Activated CD4-positive, alpha-beta T cell treated with anti-CD3 and anti-CD28 coated beads, Interleukin-2, amount 10 ng/mL, durations not matched to agents 7 days and 5 days (primary cell): Measurements from ENCODE around the gene GATA3. TPM values are rescaled to one million over a fixed set of nuclear protein-coding genes. Genes with fewer than 3 reads are reported as not detected.
A peak's percentile ranks its signal among the peaks of the same experiment; 100 is the strongest.

ENCODE experiments used
- CTCF ChIA-PET: fragments of 350-600 bp; sonication (Branson Sonifier 250); formaldehyde crosslinking; loops from one replicate; lab custom pipeline; 2021; ENCODE audit warnings: antibody characterized with exemption; lab: Charles Lee
- POLR2A ChIA-PET: fragments of 350-600 bp; sonication (Branson Sonifier 250); formaldehyde crosslinking; loops from one replicate; lab custom pipeline; 2021; ENCODE audit warnings: antibody characterized with exemption; lab: Charles Lee
- DNase-seq: peaks from one replicate; pipeline ENCODE4 v3.0.0-alpha.2; 2020
- H3K27ac Mint-ChIP-seq: one replicate; pipeline ENCODE4 v1.8.0; 2021; ENCODE audit warnings: mild to moderate bottlenecking, moderate library complexity, mixed read lengths
- H3K27me3 Mint-ChIP-seq: one replicate; pipeline ENCODE4 v1.8.0; 2021; ENCODE audit warnings: mixed read lengths
- H3K36me3 Mint-ChIP-seq: one replicate; pipeline ENCODE4 v1.8.0; 2021; ENCODE audit warnings: low read depth, mixed read lengths
- H3K4me1 Mint-ChIP-seq: one replicate; pipeline ENCODE4 v1.8.0; 2021; ENCODE audit warnings: mixed read lengths
- H3K4me3 Mint-ChIP-seq: one replicate; pipeline ENCODE4 v1.8.0; 2021; ENCODE audit warnings: mild to moderate bottlenecking, moderate library complexity, mixed read lengths
- H3K9me3 Mint-ChIP-seq: one replicate; pipeline ENCODE4 v1.8.0; 2021; ENCODE audit warnings: mixed read lengths
- total RNA-seq, 2 experiments: library from RNA; stranded (reverse); gene quantifications; one replicate each; pipeline ENCODE4 v1.2.3, GENCODE V29; 2021

The GATA3 gene
- total RNA-seq, 2 experiments from 2014 or later, result 48.1 to 52.0 TPM

DNA sequence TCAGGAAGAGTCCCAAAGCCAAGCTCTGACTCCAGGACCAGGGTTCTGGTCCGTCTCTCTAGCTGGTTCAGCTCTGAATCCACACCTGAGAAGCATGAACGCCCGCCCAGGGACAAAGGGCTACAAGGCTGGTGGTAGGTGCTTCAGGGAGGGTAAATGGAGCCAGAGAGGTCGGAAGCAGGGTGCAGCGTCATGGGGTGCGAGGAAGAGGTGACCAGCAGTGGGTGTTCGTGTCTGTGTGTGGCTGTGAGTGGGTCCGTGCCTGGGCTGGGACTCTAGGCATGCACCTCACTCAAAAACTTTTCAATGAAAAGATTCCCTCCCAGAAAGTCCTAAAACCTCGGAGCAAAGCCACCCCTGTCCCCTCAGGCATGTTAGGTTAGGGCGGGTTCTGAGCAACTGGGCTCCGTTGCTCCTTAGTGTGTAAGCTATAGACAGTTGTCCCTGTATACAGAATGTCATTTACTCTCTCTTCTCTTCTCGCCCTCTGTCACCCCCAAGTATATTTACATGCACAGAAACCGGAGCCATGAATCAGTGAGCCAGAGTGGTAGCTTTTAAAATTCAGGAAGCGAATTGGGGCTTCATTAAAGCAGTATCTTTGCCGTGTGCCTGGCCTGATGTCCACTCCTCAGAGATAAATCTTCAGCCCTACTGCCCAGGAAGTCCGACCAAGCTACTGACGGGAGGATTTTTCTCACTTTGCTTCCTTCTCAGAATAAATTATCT, 12.3 kb upstream of the GATA3 start:
- DNase-seq, result no peak
- CTCF ChIA-PET, result interaction anchor here (1.4 kb wide), 1 partner anchor 18 kb away, joined by 3 read pairs; no protein-coding TSS in a partner anchor
- POLR2A ChIA-PET, result no interaction called here
- Mint-ChIP-seq H3K9me3 (no peaks in the 10 kb centered on the region), H3K27ac (peak overlapping the region; percentile 67), H3K27me3 (peaks cover 97% of the 10 kb centered on the region), H3K36me3 (peaks cover 12% of the 10 kb centered on the region), H3K4me3 (peak overlapping the region; percentile 40), H3K4me1 (peaks cover 57% of the 10 kb centered on the region)

DNA sequence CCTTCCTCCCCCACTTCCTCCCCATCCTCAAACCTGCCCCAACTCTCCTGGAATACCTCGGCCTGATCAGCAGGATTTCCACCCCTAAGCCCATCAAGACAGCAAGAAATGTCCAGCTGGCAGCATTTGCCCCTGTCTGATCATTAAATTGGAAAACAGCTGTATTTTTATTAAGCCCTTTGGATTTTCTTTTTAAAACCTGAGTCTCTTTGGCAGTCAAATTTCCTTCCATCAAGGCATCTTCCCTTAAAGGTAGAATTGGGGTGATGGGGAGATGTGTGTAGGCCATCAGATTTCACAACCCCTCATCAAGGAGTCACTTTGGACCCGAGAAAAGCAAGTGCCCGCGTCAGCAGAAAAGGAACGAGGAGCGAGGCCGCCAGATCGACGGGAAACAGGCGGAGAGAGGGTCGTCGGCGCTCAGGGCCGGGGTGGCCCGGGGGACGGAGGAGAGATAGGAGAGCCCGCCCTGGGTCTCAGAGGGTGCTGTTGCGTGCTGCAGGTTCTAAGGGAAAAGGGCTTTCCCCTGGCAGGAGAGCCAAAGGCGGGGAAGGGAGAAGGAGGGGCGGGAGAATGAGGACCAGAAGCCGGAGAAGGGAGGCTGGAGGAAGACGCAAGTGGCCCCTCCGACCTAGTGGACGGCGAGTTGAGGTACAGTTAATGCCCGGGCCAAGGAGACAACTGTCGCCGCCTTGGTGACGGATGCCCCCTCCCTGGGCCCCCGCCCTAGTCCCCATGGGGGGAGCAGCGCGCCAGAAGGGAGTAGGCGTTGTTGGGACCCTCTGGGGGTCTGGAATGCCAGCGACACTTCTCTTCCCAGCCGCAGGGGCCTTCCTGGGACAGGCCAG, 11.5 kb upstream of the GATA3 start:
- DNase-seq, result no peak

DNA sequence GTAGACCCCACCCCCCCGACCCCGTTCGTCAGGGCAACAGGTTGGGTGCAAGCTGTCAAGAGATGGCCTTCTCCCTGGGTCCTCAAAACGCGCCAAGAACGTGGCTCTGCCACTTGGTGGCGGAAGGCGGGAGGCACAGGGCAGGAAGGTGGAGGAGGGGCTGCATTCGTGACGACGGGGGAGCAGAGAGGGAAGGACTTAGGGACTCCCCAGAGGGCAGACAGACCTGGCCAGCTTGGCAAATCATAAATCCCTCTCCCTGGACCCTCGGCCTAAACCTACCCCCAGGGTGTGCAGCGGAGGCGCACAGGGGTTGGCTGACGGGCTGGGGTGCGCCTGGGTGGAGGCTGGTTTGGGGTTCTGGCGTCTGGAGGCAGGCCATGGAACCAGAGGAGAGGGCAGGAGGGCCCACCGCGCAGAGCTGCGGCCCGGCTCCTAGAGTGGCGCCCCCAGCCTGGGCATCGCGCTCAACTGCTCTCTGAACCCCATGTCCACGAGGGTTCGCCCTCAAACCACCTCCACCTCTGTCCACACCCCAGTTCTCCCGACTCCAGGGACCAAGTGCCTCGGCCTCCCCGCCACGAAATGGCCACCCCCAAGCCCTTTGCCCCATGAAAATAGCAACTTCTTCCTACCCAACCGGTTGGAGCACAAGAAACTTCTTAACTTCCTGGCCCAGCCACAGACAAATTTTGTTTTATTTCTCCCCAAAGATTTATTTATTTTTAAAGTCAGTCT, 10.8 kb upstream of the GATA3 start:
- ChIA-PET POLR2A (no interaction called here), CTCF (interaction anchor here (0.5 kb wide), 1 partner anchor 170 kb away, joined by 3 read pairs; no protein-coding TSS in a partner anchor)
- Mint-ChIP-seq H3K27ac (peak overlapping the region; percentile 52), H3K4me1 (peaks cover 58% of the 10 kb centered on the region), H3K27me3 (peaks cover 98% of the 10 kb centered on the region), H3K4me3 (no peak overlapping the region), H3K36me3 (peaks cover 12% of the 10 kb centered on the region), H3K9me3 (no peaks in the 10 kb centered on the region)
- no peak for DNase-seq

More for the DNA sequence above, 11.5 kb upstream of the GATA3 start:
- ChIA-PET POLR2A (no interaction called here), CTCF (interaction anchor here (1.4 kb wide), 1 partner anchor 17 kb away, joined by 3 read pairs; no protein-coding TSS in a partner anchor)
- Mint-ChIP-seq H3K9me3 (no peaks in the 10 kb centered on the region), H3K27ac (peak overlapping the region; percentile 77), H3K27me3 (peaks cover 98% of the 10 kb centered on the region), H3K4me3 (peak overlapping the region; percentile 40), H3K4me1 (peaks cover 60% of the 10 kb centered on the region), H3K36me3 (peaks cover 12% of the 10 kb centered on the region)

DNA sequence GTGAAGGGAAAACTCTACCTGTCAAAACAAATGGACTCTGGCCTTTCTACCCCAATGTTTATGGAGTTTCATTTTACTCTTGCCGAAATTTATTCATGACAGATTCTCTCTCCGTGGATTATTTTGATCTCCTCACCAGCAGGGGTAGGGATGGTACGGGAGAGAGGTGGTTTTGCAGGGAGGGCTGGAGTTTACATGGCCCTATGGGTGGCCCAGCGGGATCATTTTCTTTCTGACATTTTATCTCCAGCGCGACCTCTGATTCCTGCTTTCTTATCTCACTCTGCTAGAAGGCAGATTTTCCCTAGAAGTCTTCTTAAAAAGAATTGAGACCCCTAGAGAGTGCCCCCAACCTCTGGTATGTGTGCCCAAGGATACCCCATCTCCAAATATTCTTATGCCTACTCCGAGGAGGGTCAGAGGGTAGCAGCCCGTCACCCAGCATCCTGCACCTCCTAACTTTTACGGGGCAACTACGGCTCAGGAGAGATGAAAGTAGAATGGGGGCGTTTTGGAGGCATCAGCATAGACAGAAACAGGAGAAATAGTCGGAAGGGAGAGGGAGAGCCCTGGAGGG, 10.1 kb upstream of the GATA3 start:
- DNase-seq, result no peak
- Mint-ChIP-seq H3K36me3 (peaks cover 12% of the 10 kb centered on the region), H3K27ac (peak overlapping the region; percentile 52), H3K4me1 (peaks cover 64% of the 10 kb centered on the region), H3K4me3 (peak overlapping the region; percentile 42), H3K27me3 (peaks cover 97% of the 10 kb centered on the region), H3K9me3 (no peaks in the 10 kb centered on the region)
- POLR2A ChIA-PET, result no interaction called here
- CTCF ChIA-PET, result interaction anchor here (0.5 kb wide), 1 partner anchor 170 kb away, joined by 3 read pairs; no protein-coding TSS in a partner anchor

DNA sequence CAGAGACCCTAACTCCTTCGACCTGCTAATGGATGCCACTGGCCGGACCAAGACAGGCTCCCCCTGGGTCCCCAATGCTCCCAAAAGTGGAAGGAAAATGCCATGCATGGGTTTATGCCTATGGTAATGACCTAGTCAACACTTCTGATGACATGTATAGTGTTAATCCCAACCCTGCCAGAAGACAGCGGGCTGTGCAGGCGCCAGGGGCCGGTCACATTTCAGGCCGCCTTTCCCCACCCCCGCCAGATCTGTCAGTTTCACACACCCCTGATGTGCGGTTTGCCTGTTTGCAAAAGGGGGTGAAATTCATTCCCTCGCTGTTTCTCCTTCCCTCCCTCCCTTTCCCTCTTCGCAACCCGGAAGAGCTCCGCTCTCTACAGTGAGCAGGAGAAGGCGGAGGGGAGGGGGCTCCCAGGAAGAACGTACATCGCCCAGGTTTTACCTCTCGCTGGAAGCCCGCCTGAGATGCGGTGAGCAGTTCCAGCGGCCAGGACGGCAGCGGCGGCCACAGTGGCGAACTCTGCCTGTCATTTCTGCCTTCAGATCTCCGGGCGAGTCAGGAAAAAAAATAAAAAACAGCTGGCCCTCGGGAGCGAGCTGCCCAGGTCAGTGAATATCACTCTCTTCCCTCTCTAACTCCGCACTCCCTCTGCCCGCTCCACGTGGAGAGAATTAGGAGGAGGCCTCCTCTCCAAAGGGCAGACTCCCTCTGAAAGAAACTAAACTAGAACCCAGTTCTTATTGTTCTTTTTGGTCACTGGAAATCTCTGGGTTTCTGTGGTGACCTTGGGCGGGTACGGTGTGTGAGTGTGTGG, 9.4 kb upstream of the GATA3 start:
- POLR2A ChIA-PET, result no interaction called here
- peaks cover 64% of the 10 kb centered on the region for H3K4me1 Mint-ChIP-seq
- peaks cover 92% of the 10 kb centered on the region for H3K27me3 Mint-ChIP-seq
- DNase-seq, result no peak
- no peaks in the 10 kb centered on the region for H3K9me3 Mint-ChIP-seq
- CTCF ChIA-PET, result interaction anchor here (0.5 to 1.1 kb wide), 3 partner anchors 11 to 810 kb away, joined by 3 read pairs; no protein-coding TSS in a partner anchor
- peak overlapping the region; percentile 35 for H3K4me3 Mint-ChIP-seq
- no peak overlapping the region for H3K27ac Mint-ChIP-seq
- peaks cover 12% of the 10 kb centered on the region for H3K36me3 Mint-ChIP-seq

DNA sequence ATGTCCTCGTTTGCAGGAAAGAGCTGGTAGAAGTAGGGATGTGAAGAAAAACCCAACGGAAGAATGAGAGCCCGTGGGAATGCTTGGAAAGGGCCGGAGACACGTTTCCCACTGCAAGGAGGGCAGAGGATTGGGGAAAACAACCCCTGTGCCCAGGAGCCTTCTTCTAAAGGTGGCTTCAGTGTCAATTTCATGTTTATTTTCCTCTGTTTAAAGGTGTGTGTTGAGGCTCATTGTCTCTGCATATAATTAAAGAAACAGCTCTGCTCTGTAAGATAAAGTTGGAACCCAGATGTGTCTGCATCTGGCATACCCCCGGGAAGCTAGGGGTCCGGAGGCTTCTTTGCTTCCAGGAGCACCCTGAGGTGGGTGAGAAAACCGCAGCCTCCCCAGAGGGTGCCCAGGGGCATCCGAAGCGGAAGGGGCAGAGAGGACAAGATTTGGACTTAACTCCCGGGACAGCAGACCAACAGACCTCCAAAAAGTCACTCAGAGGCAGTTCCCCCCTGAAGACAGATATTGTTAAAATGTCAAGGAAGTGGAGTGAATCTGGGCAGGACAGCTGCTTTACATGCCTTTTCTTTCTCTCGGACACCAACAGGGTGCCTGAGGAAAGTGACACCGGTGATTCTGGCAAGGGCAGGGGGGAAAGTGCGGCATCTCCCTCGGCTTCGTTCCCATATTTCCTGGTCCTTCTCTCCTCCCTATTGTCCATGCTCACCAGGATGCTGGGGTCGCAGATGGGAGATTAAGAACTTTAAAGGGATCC, 8.6 kb upstream of the GATA3 start:
- H3K4me1 Mint-ChIP-seq, result peaks cover 66% of the 10 kb centered on the region
- no peak overlapping the region for H3K27ac Mint-ChIP-seq
- CTCF ChIA-PET, result interaction anchor here (0.5 to 1.1 kb wide), 3 partner anchors 12 to 809 kb away, joined by 3 read pairs; no protein-coding TSS in a partner anchor
- H3K27me3 Mint-ChIP-seq, result peaks cover 86% of the 10 kb centered on the region
- H3K4me3 Mint-ChIP-seq, result peak overlapping the region; percentile 35
- peaks cover 12% of the 10 kb centered on the region for H3K36me3 Mint-ChIP-seq
- POLR2A ChIA-PET, result no interaction called here
- H3K9me3 Mint-ChIP-seq, result no peaks in the 10 kb centered on the region
- no peak for DNase-seq

DNA sequence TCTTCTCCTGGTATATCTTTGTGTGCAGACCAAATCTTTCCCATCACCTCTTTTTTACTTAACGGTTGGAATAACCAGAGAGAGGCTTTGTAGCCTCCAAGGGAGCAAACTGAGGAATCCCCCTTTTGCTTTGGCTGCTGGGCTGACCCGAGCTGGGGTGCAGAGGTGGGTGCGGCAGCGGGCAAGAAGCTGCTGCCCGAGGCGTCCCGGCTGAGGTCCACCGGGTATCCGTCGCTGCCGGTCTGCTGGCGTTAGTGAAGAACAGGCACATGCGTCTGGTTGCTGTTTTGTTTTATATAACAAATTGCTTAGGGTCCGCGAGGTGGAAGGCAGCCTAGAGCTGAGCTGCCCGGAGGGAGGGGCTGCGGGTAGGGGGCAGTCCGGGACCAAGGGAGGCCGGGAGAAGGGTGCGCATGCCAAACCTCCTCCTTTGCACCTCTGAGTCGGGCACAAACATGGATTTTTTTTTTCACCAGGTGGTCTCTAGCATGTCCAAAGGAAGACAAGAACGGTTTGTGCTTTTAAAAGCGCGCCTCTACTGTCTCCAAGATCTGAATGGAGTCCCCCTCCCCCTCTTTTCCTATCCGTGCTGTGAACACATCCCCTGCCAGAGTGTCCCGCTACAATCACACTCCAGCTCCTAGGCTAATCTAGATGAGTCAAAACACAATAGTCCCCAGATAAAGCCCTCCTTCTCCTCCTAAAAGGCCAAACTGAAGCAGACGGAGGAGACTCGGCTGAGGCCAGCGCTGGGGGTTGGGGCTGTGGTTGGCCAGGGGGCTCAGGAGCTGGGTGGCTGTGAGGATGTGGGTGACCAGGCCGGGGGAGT, 6.8 kb upstream of the GATA3 start:
- H3K27ac Mint-ChIP-seq, result no peak overlapping the region
- no peak for DNase-seq
- ChIA-PET POLR2A (no interaction called here), CTCF (interaction anchor here (1.5 kb wide), 1 partner anchor 13 kb away, joined by 3 read pairs; no protein-coding TSS in a partner anchor)
- peaks cover 14% of the 10 kb centered on the region for H3K36me3 Mint-ChIP-seq
- no peak overlapping the region for H3K4me3 Mint-ChIP-seq
- peaks cover 80% of the 10 kb centered on the region for H3K27me3 Mint-ChIP-seq
- peaks cover 63% of the 10 kb centered on the region for H3K4me1 Mint-ChIP-seq
- H3K9me3 Mint-ChIP-seq, result no peaks in the 10 kb centered on the region

DNA sequence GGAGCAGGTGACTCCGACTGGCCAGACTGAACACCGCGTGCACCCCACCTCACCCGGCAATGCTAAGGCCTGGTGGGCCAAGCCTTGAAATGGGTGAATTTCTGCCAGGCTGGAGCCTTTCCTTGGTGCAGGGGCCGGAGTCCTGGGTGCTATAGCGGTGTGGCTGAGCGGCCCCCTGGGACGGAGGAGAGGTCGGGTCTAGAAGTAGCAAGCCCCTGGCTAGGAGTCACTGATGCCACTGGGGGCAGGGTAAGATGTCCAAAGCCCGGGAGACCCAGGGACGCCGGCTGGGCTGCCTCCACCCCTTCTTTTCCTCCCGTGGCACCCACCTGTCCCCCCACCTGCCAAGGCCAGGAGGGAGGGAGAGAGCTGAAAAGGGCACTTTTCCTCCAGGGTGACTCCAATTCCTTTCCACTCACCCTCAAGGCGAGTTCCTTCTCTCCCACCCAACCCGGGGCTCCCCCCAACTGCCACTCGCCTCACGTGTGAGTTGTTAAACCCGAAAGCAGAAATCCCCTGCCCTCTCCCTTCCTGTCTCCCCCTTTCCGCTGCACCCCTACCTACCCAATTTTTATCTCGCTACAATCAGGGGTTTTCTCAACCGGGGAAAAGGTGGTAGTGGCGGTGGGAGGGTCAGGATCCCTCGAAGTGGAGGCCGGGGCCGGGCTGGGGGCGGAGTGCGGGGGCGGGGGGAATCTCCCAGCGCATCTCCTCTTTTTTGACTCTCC, 6.0 kb upstream of the GATA3 start:
- Mint-ChIP-seq H3K9me3 (no peaks in the 10 kb centered on the region), H3K4me1 (peaks cover 65% of the 10 kb centered on the region), H3K4me3 (peak overlapping the region; percentile 46), H3K36me3 (peaks cover 13% of the 10 kb centered on the region), H3K27me3 (peaks cover 79% of the 10 kb centered on the region), H3K27ac (peak overlapping the region; percentile 31)
- peak; percentile 40 for DNase-seq
- CTCF ChIA-PET, result interaction anchor here (1.5 kb wide), 1 partner anchor 12 kb away, joined by 3 read pairs; no protein-coding TSS in a partner anchor
- POLR2A ChIA-PET, result no interaction called here

DNA sequence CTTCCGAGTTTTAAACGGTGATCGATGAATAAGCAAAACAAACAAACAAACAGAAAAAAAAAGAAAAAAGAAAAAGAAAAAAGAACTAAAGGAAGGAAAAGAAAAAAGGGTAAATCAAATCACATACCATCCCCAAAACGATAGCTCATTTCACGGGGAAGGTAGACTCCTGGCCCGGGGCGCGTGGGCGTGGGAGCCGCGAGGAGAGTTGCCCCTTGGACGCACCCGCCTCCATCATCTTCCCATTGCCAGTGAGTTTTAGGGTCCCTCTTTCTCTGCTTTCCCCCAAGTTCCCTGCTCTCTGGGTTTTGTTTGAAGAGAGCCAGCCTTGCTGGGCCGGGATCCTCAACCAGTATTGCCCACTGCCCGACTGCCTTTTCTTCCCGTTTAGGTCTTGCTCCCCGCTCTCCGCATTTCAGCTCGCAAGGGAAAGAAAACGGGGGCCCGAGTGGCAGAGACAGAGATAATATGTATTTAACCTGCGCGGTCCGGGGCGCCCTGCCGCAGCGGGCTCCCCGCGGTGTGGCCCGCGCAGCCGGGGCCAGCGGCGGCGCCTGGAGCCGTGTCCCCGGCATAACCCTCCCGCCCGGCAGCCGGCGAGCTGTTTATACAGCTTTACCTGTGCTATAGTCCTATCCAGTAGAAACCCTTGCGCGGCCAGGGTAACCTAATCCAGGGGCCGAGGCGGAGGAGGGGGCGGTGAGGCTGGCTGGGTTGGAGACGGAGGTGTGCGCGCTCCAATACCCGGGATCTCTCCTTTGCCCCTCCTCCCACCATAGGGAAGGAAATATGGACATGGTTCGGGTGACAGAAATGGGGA, 5.2 kb upstream of the GATA3 start:
- DNase-seq, result no peak
- H3K36me3 Mint-ChIP-seq, result peaks cover 7% of the 10 kb centered on the region
- H3K4me3 Mint-ChIP-seq, result peak overlapping the region; percentile 46
- peak overlapping the region; percentile 31 for H3K27ac Mint-ChIP-seq
- ChIA-PET POLR2A (no interaction called here), CTCF (interaction anchor here (0.7 to 1.5 kb wide), 4 partner anchors 11 to 524 kb away, joined by 3 to 4 read pairs (median 3); no protein-coding TSS in a partner anchor)
- no peaks in the 10 kb centered on the region for H3K9me3 Mint-ChIP-seq
- peaks cover 58% of the 10 kb centered on the region for H3K4me1 Mint-ChIP-seq
- peaks cover 70% of the 10 kb centered on the region for H3K27me3 Mint-ChIP-seq
